ENCODE measurements around the gene RHOD. TPM values are rescaled to one million over a fixed set of nuclear protein-coding genes. Genes with fewer than 3 reads are reported as not detected.
A peak's percentile ranks its signal among the peaks of the same experiment; 100 is the strongest.

RHOD gene
- total and polyA plus RNA-seq, 9 of the 15 experiments (the other 6 are each of a cell fraction or from before 2014, with no cell fraction given): not detected

GRCh38 chr11:67051945-67052488 is 4.6 kb upstream of the RHOD start (continued):
- TF ChIP-seq ARID3B (CRISPR knock-in tag; IDR thresholded peaks at IDR 0.05; ENCODE audit: borderline replicate concordance) (no peak), MBD2 (IDR thresholded peaks at IDR 0.05; ENCODE audit: borderline replicate concordance, low read depth) (no peak), BCOR (IDR thresholded peaks at IDR 0.05) (peak; percentile 6; the same call in 1 of the 2 replicates), ZNF76 (CRISPR knock-in tag; IDR thresholded peaks at IDR 0.05; ENCODE audit: borderline replicate concordance) (no peak), SIRT6 (IDR thresholded peaks at IDR 0.05; ENCODE audit: low read depth, low read length) (no peak), SETDB1 (IDR thresholded peaks at IDR 0.05; ENCODE audit: low read length) (no peak), CREM (IDR thresholded peaks at IDR 0.05; ENCODE audit: low read depth) (no peak), ZNF165 (CRISPR knock-in tag; IDR thresholded peaks at IDR 0.05; ENCODE audit: borderline replicate concordance) (no peak), ZNF408 (CRISPR knock-in tag; IDR thresholded peaks at IDR 0.05; ENCODE audit: low read depth) (no peak)
- TF ChIP-seq, protein P1, sequence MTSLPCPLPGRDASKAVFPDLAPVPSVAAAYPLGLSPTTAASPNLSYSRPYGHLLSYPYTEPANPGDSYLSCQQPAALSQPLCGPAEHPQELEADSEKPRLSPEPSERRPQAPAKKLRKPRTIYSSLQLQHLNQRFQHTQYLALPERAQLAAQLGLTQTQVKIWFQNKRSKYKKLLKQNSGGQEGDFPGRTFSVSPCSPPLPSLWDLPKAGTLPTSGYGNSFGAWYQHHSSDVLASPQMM (CRISPR knock-in tag; IDR thresholded peaks at IDR 0.05): no peak
- TF ChIP-seq, protein P2, sequence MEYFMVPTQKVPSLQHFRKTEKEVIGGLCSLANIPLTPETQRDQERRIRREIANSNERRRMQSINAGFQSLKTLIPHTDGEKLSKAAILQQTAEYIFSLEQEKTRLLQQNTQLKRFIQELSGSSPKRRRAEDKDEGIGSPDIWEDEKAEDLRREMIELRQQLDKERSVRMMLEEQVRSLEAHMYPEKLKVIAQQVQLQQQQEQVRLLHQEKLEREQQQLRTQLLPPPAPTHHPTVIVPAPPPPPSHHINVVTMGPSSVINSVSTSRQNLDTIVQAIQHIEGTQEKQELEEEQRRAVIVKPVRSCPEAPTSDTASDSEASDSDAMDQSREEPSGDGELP (CRISPR knock-in tag; IDR thresholded peaks at IDR 0.05; ENCODE audit: borderline replicate concordance): 0 out of 2 replicates have a peak, but pooled peaks have one; percentile 2

Measured in K562 (cell line).